ENCODE results near the gene WTIP.

WTIP gene

DNA sequence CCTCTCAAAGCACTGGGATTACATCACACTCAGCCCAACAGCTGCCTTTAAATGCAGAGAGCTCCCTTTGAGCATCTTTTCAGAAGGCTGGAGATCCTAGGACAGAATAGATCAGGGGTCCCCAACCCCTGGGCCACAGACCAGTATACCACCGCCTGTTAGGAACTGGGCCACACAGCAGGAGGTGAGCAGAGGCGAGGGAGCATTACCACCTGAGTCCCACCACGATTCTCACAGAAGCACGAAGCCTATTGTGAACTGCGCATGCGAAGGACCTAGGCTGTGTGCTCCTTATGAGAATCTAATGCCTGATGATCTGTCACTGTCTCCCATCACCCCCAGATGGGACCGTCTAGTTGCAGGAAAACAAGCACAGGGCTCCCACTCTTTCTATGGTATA lies 2.2 kb upstream of the WTIP start:
- no peak for DNase-seq

DNA sequence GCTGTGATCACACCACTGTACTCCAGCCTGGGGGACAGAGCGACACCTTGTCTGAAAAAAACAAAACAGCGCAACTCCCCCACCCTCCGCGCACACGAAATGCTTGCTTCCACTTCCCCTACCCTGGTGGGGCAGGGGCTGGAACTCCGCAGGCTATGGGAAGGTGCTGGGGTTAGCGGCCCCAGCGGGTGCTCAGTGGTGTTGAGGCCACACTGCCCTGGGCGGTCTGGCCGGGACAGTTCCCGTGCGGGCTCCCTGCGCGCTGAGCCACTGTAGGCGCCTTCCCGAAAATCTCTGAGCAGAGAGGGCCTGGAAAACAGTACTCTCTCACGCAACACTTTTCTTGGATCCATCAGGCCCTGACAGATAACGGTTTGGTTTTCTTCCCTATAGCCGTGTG lies 1.1 kb upstream of the WTIP start:
- no peak for DNase-seq

DNA sequence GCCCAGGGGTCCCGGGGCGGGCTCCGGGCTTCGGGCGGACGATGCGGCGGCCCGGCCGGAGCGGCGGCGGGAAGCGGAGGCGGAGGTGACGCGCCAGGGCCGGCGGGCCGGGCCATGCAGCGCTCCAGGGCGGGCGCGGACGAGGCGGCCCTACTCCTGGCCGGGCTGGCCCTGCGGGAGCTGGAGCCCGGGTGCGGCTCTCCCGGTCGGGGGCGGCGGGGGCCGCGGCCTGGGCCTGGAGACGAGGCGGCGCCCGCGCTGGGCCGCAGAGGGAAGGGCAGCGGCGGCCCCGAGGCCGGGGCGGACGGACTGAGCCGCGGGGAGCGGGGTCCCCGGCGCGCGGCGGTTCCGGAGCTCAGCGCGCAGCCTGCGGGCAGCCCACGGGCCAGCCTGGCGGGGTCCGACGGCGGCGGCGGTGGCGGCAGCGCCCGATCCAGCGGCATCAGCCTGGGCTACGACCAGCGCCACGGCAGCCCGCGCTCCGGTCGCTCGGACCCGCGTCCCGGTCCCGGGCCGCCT lies 362 bp downstream of the WTIP start:
- no peak for DNase-seq

DNA sequence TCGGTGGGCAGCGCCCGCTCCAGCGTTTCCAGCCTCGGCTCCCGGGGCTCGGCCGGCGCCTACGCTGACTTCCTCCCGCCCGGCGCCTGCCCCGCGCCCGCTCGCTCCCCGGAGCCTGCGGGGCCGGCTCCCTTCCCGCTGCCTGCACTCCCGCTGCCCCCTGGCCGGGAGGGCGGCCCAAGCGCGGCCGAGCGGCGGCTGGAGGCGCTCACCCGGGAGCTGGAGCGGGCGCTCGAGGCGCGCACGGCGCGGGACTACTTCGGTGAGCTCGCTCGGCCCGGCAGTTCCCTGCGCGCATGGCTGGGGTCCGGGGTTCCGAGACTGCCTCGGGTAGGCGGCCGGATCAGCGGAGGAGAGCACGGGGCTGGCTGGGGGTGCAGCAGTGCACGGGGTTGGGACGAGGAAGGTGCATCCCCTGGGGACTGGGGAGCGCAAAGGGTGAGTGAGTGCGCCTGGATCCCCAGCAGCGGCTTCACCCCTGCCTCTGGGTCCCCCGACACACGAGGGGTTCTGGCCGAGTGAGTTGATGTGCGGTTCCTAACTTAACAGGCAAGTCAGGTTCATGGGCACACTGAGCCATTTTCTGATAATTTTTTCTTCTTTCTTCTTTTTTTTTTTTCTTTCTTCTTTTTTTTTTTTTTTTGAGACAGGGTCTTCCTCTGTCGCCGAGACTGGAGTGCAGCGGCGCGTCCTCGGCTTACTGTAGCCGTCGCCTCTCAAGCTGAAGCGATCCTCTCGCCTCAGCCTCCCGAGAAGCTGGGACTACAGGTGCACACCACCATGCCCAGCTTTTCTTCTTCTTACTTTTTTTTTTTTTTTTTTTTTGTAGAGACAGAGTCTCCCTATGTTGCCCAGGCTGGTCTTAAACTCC lies 1.1 kb downstream of the WTIP start:
- DNase-seq = no peak

DNA sequence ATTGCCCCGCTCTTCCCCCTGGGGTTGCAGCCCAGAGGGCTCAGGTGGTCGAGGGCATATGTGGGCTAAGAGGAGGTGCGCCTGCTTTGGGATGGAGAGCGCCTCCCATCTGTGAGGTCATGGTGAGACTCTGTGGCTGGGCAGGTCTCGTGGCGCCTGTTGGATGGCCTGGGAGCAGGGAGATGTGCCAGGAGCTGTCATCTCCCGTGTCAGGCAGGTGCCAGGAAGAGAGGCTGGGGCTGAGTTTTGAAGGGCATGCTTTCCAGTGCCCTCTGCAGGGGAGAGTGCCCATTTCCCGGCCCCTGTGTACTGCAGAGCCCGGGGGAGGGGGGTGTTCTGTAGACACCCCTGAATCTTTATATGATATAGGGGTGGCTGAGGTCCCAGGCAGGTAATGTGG lies 2.8 kb downstream of the WTIP start:
- DNase-seq = no peak

DNA sequence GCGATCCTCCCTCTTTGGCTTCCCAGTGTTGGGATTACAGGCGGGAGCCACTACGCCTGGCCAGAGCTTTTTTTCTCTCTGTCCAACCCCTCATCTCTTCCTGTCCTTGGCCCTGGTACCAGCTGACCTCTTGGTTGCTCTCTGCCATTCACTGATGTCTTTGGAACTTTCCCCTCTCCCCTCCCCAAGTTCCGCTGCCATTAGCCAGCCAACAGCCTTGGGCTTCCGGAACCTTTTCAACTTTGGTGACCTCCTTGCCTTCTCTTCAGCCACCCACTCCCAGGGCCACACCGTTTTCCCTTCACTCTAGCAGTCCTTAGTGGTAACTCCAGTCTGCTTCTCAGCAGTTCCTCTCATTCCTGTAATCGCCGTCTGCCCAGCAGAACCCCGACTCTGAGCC lies 4.3 kb downstream of the WTIP start:
- DNase-seq = no peak

DNA sequence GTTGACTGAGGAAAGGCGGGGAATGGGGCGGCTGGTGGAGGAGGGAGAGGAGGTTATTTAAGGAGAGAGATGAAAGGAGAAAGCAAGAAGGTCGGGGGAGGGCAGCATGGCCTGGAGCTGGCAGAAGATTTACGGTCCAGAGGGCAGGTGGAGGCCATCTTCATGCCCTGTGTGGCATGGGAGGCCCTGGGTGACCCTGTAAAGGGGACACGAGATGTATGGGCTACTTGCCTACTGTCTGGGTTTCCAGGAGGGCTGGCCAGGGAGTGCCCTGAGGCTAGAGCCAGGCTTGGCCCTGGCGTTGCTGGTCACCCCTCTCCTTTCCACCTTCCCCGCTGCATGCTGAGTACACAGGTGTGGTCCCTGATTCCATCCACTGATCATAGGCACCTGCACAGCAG lies 6.1 kb downstream of the WTIP start:
- DNase-seq = no peak

DNA sequence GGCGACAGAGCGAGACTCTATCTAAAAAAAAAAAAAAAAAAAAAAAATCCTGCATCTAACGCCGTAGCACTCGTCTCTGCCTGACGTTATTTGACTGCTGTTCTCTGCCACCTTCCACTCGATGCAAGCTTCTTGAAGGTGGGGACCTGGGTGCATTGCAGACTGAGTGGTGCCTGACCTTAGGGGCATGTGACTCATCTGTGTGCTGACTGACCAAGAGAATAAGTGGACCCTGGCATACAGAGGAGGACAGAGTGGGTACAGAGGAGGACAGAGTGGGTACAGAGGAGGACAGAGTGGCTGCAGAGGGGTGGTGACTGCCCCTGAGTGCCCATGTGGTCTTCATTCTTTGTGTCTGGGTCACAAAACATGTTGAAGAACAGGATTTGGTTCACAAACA lies 7.6 kb downstream of the WTIP start:
- DNase-seq = no peak

DNA sequence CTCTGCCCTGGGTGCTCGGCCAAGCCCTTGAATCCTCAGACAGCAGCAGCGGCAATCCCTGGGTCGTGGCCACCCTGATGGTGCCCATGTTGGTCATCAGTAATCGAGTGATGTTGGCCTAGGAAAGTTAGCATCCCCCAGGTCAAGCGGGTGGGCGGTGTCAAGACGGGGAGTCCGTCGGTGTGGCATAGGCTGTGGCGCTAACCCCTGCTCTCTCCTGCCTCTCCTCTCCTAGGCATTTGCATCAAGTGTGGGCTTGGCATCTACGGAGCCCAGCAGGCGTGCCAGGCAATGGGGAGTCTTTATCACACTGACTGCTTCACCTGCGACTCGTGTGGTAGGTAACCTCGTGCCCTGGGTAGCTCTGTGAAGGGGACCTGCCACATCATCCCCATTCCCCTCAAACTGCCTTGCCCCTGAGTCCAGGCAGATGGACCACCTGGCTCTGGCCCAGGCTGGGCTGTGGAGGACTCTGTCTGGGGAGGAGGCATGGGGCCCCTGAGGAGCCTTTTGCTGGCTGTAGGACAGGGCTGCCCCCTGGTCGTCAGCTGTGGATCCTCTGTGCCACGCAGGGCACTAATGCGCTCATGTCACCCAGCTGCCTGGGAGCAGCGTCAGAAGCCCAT lies 8.7 kb downstream of the WTIP start:
- DNase-seq = no peak

DNA sequence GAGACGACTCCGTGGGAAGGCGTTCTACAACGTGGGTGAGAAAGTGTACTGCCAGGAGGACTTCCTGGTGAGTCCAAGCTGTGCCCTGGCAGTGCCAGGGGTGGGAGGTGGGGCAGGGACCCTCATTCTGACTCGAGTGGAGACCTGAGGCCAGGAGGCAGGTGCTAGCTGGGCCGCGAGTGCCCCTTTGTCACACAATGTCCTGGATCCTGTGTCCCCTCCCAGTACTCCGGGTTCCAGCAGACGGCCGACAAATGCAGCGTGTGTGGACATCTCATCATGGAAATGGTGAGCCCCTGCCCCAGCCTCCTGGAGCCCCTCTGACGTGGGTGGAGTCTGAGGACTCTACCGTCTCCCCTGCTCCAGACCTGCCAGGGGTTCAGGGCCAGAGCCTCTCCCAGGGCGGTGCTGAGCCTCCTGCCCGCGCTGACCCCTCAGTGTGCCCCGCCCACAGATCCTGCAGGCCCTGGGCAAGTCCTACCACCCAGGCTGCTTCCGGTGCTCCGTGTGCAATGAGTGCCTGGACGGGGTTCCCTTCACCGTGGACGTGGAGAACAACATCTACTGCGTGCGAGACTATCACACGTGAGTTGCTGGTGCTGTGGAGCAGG lies 11.6 kb downstream of the WTIP start:
- DNase-seq = no peak

DNA sequence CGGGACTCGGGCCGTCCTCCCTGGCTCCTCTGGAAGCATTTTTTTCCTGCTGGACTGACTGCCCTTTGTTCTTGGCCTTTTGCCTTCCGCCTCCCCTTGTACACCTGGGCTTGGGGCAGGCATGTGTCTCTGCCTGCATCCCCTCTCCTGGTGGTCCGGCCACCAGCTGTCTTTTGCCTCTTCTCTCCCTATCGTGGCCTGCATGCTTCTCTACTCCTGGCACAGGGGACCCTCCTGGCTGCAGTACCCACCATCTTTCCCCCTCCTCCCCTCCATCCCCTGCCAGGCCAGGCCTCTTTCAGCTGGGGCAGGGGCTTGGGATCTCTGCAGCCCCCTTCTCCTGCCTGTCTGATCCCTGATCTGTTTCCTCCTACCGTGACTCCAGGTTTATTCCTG lies 12.1 kb downstream of the WTIP start:
- no peak for DNase-seq

DNA sequence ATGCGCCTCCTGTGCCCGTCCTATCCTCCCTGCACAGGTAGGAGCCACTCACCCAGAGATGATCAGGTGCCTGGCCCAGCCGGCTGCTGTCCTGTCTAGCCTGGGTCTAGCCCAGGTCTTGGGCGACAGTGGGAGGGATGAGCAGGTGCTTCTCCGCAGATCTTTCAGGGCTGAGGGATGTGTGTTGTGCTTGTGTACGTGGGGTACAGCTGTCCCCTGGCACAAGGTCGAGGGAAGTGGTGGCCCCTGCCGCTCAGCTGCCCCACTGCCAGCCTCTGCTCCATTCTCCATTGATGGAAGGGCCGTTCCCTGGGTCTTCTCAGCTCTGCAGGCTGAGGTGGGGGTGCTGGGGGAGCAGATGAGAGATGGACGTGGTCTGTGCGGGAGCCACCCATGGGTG lies 13.0 kb downstream of the WTIP start:
- no peak for DNase-seq

DNA sequence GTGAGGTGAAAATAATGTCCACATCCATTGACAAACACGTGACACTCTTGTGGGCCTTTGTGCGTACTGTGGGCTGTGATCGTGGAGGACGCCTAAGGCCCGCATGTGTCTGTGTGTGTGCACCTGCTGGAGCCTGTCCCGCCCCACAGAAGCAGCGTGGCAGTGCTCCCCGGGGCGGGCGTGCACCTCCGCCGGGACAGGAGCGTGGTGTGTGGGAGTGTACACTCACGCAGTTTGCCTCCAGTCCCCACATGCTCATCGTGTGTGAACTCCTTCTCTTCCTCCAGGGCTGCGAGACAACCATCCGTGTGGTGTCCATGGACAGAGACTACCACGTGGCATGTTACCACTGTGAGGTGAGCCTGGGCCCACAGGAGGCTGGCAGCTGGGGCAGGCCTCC lies 13.9 kb downstream of the WTIP start:
- no peak for DNase-seq

DNA sequence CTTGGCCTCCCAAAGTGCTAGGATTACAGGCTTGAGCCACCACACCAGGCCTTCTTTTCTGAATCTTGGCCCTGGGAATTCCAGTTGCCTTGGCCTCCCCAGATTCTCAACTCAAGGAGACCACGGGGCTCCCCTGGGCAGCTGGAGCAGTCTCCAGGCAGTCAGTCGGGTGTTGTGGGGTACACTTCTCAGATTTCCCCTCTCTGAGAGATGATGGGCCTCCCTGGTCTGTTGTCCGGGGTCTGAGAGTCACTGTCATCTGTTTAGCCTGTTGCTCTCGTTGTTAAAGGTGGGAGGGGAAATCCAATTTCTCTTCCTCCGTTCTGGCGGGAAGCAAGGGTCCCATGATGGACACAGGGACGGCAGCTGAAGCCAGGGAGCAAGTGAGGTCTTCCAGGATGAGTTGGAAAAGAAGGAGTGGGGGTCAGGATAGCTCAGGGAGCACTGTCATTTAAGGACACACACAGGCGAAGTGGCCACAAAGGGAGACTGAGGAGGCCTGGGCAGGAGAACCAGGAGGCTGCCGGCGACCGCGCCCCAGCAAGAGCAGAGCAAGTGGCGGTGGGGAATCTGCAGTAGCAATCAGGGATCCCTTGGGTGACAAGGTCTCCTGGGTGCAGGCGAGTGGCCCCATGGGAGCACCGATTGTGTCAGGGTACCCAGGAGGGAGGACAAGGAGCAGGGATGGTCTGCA lies 15.7 kb downstream of the WTIP start:
- no peak for DNase-seq

DNA sequence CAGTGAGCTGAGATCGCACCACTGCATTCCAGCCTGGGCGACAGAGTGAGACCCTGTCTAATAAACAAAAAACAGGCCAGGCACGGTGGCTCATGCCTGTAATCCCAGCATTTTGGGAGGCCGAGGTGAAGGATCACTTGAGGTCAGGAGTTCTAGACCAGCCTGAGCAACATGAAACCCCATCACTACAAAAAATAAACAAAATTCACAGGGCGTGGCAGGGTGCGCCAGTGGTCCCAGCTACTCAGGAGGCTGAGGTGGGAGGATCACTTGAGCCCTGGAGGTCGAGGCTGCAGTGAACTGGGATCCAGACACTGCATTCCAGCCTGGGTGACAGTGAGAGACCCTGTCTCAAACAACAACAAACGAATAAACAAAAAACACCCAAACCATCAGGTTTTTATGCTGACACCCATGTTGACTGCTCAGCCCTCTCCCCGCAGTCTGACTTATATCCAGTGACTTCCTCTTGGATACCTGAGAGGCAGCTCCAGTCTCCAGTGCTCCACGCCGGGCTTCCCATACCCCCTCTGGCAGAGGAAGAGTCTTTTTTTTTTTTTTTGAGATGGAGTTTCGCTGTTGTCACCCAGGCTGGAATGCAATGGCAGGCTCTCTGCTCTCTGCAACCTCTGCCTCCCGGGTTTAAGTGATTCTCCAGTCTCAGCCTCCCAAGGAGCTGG lies 17.7 kb downstream of the WTIP start:
- DNase-seq = no peak

DNA sequence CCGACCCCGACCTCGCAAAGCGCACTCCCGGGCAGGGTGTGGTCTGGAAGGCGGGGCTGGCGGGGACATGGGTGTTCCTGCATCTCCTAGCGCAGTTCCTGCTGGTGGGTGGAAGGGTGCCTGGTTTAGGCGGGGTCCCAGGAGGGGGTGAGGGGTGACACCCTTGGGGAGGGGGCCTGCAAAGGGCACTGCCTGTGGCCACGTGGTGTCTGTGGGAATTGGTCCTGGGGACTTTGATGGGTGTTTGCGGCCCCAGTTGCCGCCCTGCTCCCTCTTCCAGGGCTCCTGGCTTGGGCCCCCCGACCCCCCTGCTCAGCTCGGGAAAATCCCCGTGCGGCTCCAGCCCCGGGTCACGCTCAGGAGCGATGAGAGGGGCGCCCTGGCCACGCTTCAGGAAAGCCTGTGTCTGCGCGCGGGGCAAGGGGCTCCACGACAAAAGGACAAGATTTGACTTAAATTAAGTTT lies 19.1 kb downstream of the WTIP start:
- no peak for DNase-seq

DNA sequence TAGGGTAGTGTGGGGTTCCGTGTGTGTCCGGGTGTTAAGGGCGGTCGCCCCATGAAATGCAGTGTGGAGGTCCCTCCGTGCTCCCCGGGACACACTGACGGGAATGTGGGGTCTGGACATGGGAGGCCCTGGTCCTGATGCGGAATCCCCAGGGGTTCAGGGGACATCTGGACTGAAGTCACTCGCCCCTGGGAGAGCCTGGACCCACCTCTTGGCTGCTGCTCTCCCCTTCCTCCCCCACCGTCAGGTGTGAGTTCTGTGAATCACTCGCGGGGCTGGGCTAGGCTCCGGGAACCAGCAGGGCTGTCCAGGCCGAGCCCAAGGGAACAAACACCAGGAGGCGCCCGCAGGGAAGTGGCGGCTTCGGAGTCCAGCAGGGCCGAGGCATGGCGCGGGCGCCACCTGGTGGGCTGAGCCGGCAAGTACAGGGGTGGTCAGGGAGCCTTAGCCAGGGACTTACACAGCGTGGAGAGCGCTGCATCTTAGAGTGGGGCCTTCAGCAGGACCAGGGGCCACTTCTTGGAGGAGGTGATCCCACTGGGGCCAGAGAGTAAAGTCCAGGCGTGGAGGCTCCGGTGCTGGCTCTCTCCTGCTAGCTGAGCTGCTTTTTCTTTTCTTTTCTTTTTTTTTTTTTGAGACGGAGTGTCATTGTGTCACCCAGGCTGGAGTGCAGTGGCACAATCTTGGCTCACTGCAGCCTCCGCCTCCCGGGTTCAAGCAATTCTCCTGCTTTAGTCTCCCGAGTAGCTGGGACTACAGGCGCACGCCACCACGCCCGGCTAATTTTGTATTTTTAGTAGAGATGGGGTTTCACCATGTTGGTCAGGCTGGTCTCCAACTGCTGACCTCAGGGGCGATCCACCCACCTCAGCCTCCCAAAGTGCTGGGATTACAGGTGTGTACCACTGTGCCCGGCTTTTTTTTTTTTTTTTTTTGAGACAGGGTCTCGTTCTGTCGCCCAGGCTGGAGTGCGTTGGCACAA lies 20.1 kb downstream of the WTIP start:
- DNase-seq = peak; percentile 73

DNA sequence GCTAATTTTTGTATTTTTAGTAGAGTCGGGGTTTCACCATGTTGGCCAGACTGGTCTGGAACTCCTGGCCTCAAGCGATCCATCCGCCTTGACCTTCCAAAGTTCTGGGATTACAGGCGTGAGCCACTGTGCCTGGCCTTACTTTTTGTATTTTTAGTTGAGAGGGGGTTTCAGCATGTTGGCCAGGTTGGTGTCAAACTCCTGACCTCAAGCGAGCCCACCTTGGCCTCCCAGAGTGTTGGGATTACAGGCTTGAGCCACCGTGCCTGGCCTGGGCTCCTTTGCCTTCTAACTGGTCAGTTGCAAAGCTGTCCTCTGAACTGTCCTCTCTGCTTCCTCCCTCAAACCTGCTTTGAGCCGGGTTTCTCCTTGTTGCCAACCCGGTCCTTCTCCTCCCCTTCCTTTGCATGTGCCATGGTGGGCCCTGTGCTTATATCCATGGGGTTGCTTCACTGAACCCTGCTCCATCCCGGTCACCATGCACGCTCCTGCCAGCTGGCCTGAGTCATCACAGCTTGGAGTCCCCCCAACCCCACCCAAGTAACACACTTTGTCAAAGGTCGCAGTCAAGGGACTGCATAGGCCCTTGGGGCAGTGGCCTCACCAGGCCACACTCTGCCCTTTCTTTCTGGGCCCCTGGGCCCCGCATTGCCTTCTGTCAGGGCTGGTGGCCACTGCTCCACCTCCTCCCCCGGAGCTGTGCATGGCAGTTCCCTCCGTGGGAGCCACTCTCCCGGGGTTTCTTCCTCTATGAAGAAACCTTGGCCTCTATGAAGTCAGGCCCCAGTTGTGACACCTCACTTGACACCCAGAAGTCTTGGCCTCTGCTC lies 21.2 kb downstream of the WTIP start:
- no peak for DNase-seq

DNA sequence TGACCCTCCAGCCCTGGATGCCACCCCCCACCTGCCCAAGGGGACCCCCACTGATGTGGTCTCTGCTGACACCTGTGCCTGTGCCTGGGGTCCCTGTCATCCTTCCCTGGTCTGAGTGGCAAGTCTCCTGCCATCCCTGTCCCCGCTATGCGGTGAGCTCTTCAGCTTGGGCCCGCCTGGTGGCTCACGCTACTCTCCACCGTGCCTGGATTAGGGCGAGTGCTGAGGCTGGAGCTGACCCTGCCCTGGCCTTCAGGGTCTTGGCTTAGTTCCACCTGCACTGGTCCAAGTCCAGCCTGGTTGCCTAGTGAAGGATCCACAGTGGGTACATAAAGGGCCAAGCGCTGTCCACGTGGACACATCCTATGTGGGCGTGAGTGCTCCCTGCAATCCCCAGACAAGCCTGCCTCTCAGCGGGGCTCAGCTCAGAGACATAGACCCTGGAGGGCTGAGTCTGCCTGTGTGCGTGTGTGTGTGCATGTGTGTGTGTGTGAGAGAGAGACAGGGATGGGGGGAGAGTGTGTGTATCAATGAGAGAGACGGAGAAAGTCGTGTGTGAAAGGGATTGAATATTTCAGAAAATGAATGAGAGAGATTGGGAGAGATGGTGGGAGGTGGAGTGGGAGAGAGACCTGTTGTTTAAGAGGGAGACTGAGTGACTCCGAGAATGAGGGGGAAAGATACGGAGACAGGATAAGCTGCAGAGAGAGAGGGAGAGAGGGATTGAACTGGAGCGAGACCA lies 22.1 kb downstream of the WTIP start:
- no peak for DNase-seq
